Pancreas (tissue), 10 donors: Measurements from ENCODE around the gene SEL1L2. TPM values are rescaled to one million over a fixed set of nuclear protein-coding genes. Genes with fewer than 3 reads are reported as not detected.

Source experiments
- ATAC-seq, 4 donors: fragments of 200-7000 bp; cut with Tn5 transposase; one replicate each; pipeline versions ENCODE4 v1.8.0 to v1.9.1; 2020; ENCODE audit warnings: mild to moderate bottlenecking in 4 of 4, moderate library complexity in 4 of 4
- DNase-seq, 6 donors: peaks; one replicate each; pipeline ENCODE4 v3.0.0-alpha.2; 2020
- FAIRE-seq: peaks from 2 replicates; lab custom pipeline; 2012; peaks lifted over from hg19 to GRCh38; lab: Jason Lieb, UNC
- H3K27ac ChIP-seq, 4 donors: fragments of 200-600 bp; sonication (generic); 1 replicate in 3 of 4; 2 replicates in 1 of 4; pipeline versions ENCODE4 v1.5.0 to v1.8.0; 2020
- H3K27me3 ChIP-seq, 4 donors: fragments of 200-600 bp; one replicate each; pipeline ENCODE4 v1.8.0; 2021
- H3K36me3 ChIP-seq, 3 donors: fragments of 200-600 bp; sonication (generic) in 1 of 3; one replicate each; pipeline versions ENCODE4 v1.5.0 to v1.8.0; 2020 to 2021
- H3K4me1 ChIP-seq, 3 donors: fragments of 200-600 bp; one replicate each; pipeline ENCODE4 v1.8.0; 2021
- H3K4me3 ChIP-seq, 4 donors: fragments of 200-600 bp; sonication (generic) in 2 of 4; one replicate each; pipeline versions ENCODE4 v1.5.0 to v1.8.0; 2020 to 2021
- H3K9me3 ChIP-seq, 4 donors: fragments of 200-600 bp; one replicate each; pipeline ENCODE4 v1.8.0; 2021
- WGBS, 2 donors: extraction: QIAGEN DNeasy Blood & Tissue Kit; methylation state at CpG; one replicate each; pipeline ENCODE4 v1.1.7; 2013; 5-methylcytosine and 5-hydroxymethylcytosine counted together
- intact Hi-C, 3 donors: fragments of 100-400 bp; cut with DNase I; formaldehyde crosslinking; loops; one replicate each; pipeline versions ENCODE4 v1.11.1 to v1.14.2; 2022
- polyA plus RNA-seq, 2 donors: library from polyadenylated mRNA; stranded (reverse); fragments of 200-250 nt; gene quantifications; one replicate each; pipeline ENCODE4 v1.2.3, GENCODE V29; 2013
- total RNA-seq, 6 donors: library from RNA; stranded (reverse); fragmentation: NEBNext Ultra II Directional in 4 of 6; extraction: Animal tissue kit (Norgen Biotek cat#: 25700) in 4 of 6; gene quantifications; one replicate each; pipeline versions ENCODE4 v1.2.1 to v1.2.4, GENCODE V29; 2021 to 2023
- TF ChIP-seq, protein P1 (sequence below), 4 donors: fragments of 200-600 bp; sonication (generic) in 3 of 4; IDR thresholded peaks; one replicate each; pipeline versions ENCODE4 v1.5.0 to v1.8.0; 2021; ENCODE audit warnings: antibody characterized with exemption in 4 of 4
- donor health status: healthy with polysubstance abuse.
- donor health status: DM: no; HTN: no; CAD: no; lungs with moderate emphysema.
- donor health status: DM: no; HTN: no; CAD: no.
- donor health status: control.
- donor health status: control.
- donor health status: Bipolar disorder and iron deficiency.
- donor health status: DM: yes; HTN: yes; CAD: no.
- donor health status: DM: no; HTN: no; CAD: no.
- donor health status: DM: no; HTN: no; CAD: no.
- donor health status: DM: yes; HTN: yes; CAD: no.

Gene SEL1L2
- total and polyA plus RNA-seq, 8 donors = 0.46 TPM; not detected in 7

DNA sequence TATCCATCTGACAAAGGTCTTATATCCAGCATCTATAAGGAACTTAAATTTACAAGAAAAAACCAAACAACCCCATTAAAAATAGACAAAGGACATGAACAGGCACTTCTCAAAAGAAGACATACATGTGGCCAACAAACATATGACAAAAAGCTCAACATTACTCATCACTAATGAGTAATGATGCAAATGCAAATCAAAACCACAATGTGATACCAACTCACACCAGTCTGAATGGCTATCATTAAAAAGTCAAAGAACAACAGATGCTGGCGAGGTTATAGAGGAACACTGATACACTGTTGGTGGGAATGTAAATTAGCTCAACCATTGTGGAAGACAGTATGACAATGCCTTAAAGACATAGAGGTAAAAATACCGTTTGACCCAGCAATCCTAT lies 18.8 kb upstream of the SEL1L2 start:
- Histone ChIP-seq H3K27me3 (no peaks in the 10 kb centered on the region), H3K4me1 (no peaks in the 10 kb centered on the region), H3K4me3 (no peak overlapping the region), H3K9me3 (no peaks in the 10 kb centered on the region), H3K27ac (no peak overlapping the region), H3K36me3 (no peaks in the 10 kb centered on the region)
- WGBS, 2 donors = 86% methylated on average over 2 of the region's 2 CpGs
- intact Hi-C loops = no loop called here
- DNase-seq = no peak
- FAIRE-seq = no peak
- no peak for ATAC-seq
- TF ChIP-seq, protein P1, sequence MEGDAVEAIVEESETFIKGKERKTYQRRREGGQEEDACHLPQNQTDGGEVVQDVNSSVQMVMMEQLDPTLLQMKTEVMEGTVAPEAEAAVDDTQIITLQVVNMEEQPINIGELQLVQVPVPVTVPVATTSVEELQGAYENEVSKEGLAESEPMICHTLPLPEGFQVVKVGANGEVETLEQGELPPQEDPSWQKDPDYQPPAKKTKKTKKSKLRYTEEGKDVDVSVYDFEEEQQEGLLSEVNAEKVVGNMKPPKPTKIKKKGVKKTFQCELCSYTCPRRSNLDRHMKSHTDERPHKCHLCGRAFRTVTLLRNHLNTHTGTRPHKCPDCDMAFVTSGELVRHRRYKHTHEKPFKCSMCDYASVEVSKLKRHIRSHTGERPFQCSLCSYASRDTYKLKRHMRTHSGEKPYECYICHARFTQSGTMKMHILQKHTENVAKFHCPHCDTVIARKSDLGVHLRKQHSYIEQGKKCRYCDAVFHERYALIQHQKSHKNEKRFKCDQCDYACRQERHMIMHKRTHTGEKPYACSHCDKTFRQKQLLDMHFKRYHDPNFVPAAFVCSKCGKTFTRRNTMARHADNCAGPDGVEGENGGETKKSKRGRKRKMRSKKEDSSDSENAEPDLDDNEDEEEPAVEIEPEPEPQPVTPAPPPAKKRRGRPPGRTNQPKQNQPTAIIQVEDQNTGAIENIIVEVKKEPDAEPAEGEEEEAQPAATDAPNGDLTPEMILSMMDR (IDR thresholded peaks at IDR 0.05) = no peak

GRCh38 chr20:14005996-14006395 lies 15.6 kb upstream of the SEL1L2 start:
- no peaks in the 10 kb centered on the region for H3K27me3 ChIP-seq
- ATAC-seq (no peak), DNase-seq (no peak), FAIRE-seq (no peak)
- intact Hi-C loops = no loop called here
- no peak overlapping the region for H3K4me3 ChIP-seq
- H3K4me1 ChIP-seq = no peaks in the 10 kb centered on the region
- TF ChIP-seq, protein P1 (IDR thresholded peaks at IDR 0.05) = no peak
- WGBS, 2 donors = 94 to 95% methylated on average over 4 of the region's 4 CpGs
- H3K36me3 ChIP-seq = no peaks in the 10 kb centered on the region
- H3K27ac ChIP-seq = no peak overlapping the region
- no peaks in the 10 kb centered on the region for H3K9me3 ChIP-seq

GRCh38 chr20:14000917-14001316 lies 10.5 kb upstream of the SEL1L2 start:
- WGBS, 2 donors = 86 to 88% methylated on average over 1 of the region's 1 CpG
- intact Hi-C loops = no loop called here

DNA sequence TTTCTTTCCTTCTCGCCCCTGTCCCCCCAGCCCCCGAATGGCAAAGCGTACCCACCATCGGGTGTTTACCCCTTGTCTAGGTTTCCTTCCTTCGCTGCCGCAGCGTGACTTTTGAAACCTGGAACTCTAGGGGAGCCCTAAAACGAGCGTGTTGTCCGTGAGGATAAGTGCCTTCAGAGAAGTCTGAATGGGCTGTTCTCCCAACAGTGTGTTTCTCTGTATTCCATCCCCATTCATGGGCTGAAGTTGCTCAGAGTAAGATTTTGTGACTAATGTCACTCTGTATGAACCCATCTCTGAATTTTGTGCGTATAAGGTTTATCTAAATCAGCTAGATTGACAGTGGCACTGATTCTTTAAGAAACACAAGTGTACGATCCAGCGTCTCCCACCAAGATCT lies 5.9 kb upstream of the SEL1L2 start:
- H3K4me3 ChIP-seq = peak overlapping the region; percentile 69 to 83 (median 78)
- 1 to 3% methylated on average over 12 to 13 of the region's 13 CpGs for WGBS, 2 donors
- ATAC-seq = peak in 2 of 4 donors; percentile 5 to 8
- no peaks in the 10 kb centered on the region for H3K9me3 ChIP-seq
- intact Hi-C loops = no loop called here
- H3K27ac ChIP-seq = peak overlapping the region; percentile 58 to 89 (median 80)
- H3K27me3 ChIP-seq = no peaks in the 10 kb centered on the region
- TF ChIP-seq, protein P1 (IDR thresholded peaks at IDR 0.05) = no peak
- no peaks in the 10 kb centered on the region for H3K36me3 ChIP-seq
- no peak for FAIRE-seq
- peaks cover 0 to 4% (median 0%) of the 10 kb centered on the region in 3 donors for H3K4me1 ChIP-seq
- DNase-seq = no peak

More at GRCh38 chr20:14000917-14001316, 10.5 kb upstream of the SEL1L2 start:
- Histone ChIP-seq H3K4me1 (peaks cover 0 to 4% (median 0%) of the 10 kb centered on the region in 3 donors), H3K27me3 (no peaks in the 10 kb centered on the region), H3K4me3 (no peak overlapping the region), H3K36me3 (no peaks in the 10 kb centered on the region), H3K27ac (no peak overlapping the region), H3K9me3 (no peaks in the 10 kb centered on the region)
- FAIRE-seq (no peak), DNase-seq (no peak), ATAC-seq (no peak)
- TF ChIP-seq, protein P1 (IDR thresholded peaks at IDR 0.05) = no peak

DNA sequence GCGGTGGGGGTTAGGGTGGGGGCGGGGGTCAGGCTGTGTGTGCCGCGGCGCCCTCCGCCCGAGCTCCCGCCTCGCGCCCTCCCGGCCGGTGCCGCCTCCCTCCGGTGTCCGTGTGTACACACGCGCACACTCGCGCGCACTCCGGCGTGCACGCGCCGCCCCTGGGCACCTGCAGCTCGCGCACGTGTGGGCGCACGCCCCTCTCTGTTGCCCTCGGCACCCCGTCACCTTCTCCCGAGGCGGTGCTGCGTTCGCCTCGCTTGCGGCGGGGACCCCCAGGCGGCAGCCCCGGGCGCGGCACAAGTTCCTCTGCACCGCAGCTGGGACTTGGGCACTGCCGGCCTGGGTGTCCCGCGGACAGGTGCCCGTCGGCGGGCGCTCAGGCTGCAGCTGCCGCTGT lies 5.4 kb upstream of the SEL1L2 start:
- ATAC-seq = peak; percentile 71 to 79 (median 74)
- Histone ChIP-seq H3K4me3 (peak overlapping the region; percentile 69 to 83 (median 78)), H3K4me1 (peaks cover 0 to 4% (median 0%) of the 10 kb centered on the region in 3 donors), H3K27ac (peak overlapping the region; percentile 58 to 89 (median 80)), H3K9me3 (no peaks in the 10 kb centered on the region), H3K36me3 (no peaks in the 10 kb centered on the region), H3K27me3 (no peaks in the 10 kb centered on the region)
- FAIRE-seq = no peak
- WGBS, 2 donors = 1% methylated on average over 39 to 52 of the region's 52 CpGs
- TF ChIP-seq, protein P1 (IDR thresholded peaks at IDR 0.05) = no peak
- peak; percentile 62 to 89 (median 70) for DNase-seq
- intact Hi-C loops = no loop called here
